K562 (cell line): Measurements from ENCODE around the gene TCF23. TPM values are rescaled to one million over a fixed set of nuclear protein-coding genes. Genes with fewer than 3 reads are reported as not detected.

Experiments
- BCLAF1 ChIP-seq, 2 experiments: fragments of 450-650 bp in 1 of 2; IDR thresholded peaks; 2 replicates each; pipeline ENCODE4 v1.6.1; 2011 to 2017; ENCODE audit warnings: low read depth in 2 of 2, antibody characterized with exemption in 1 of 2, borderline replicate concordance in 1 of 2, low read length in 1 of 2, mild to moderate bottlenecking in 1 of 2, mixed read lengths in 1 of 2; ENCODE audit not compliant: control insufficient read depth in 1 of 2
- BCOR ChIP-seq: fragments of 450-650 bp; IDR thresholded peaks from 2 replicates; pipeline ENCODE4 v1.6.1; 2016
- CBFB ChIP-seq: sonication (generic); formaldehyde crosslinking; IDR thresholded peaks from 2 replicates; pipeline ENCODE4 v1.4.0; 2020; ENCODE audit warnings: mild to moderate bottlenecking, missing genetic modification reagents
- CTBP1 ChIP-seq: fragments of 450-650 bp; IDR thresholded peaks from 2 replicates; pipeline ENCODE4 v1.6.1; 2016; ENCODE audit warnings: borderline replicate concordance
- ELF2 ChIP-seq: fragments of 250-450 bp; sonication (Bioruptor Pico); IDR thresholded peaks from 2 replicates; pipeline ENCODE4 v1.5.0; 2021; ENCODE audit warnings: mild to moderate bottlenecking
- GTF2B ChIP-seq: IDR thresholded peaks from 2 replicates; pipeline ENCODE4 v1.6.1; 2011; ENCODE audit not compliant: insufficient read length; ENCODE audit errors: extremely low read depth
- HDGF ChIP-seq: fragments of 450-650 bp; IDR thresholded peaks from 2 replicates; pipeline ENCODE4 v1.6.1; 2016
- JUNB ChIP-seq: fragments of 450-650 bp; formaldehyde crosslinking; conservative IDR thresholded peaks from 2 replicates; pipeline ENCODE4 v1.4.0; 2020; ENCODE audit warnings: mild to moderate bottlenecking
- NCOA6 ChIP-seq: fragments of 450-650 bp; IDR thresholded peaks from 2 replicates; pipeline ENCODE4 v1.6.1; 2017; ENCODE audit warnings: mild to moderate bottlenecking
- NR1H2 ChIP-seq: sonication (generic); formaldehyde crosslinking; IDR thresholded peaks from 2 replicates; pipeline ENCODE4 v1.4.0; 2020; ENCODE audit warnings: mild to moderate bottlenecking, missing genetic modification reagents
- POLR2AphosphoS2 ChIP-seq: IDR thresholded peaks from 2 replicates; pipeline ENCODE4 v1.6.1; 2012; ENCODE audit warnings: low read length, improper control_type of control experiment
- RREB1 ChIP-seq: fragments of 250-450 bp; sonication (Bioruptor Pico); IDR thresholded peaks from 2 replicates; pipeline ENCODE4 v1.4.0; 2020
- SIN3A ChIP-seq, 2 experiments: fragments of 150-350 bp in 1 of 2; IDR thresholded peaks; 2 replicates each; pipeline ENCODE4 v1.6.1; 2011 to 2016; ENCODE audit warnings: borderline replicate concordance in 2 of 2, low read depth in 2 of 2, low read length in 2 of 2, mild to moderate bottlenecking in 2 of 2, moderate library complexity in 2 of 2; ENCODE audit not compliant: control insufficient read depth in 1 of 2
- SIRT6 ChIP-seq: IDR thresholded peaks from one replicate; pipeline ENCODE4 v1.6.1; 2012; ENCODE audit warnings: low read depth, mild to moderate bottlenecking, control low read depth, inconsistent platforms, low read length, moderate library complexity
- SMARCC2 ChIP-seq: fragments of 450-650 bp; IDR thresholded peaks from 2 replicates; pipeline ENCODE4 v1.6.1; 2017; ENCODE audit warnings: antibody characterized with exemption, moderate library complexity, mild to moderate bottlenecking, low read depth
- TCF7L2 ChIP-seq: fragments of 150-350 bp; IDR thresholded peaks from 2 replicates; pipeline ENCODE4 v1.6.1; 2016; ENCODE audit warnings: low read depth, mild to moderate bottlenecking, low read length, moderate library complexity
- ZBTB8A ChIP-seq: fragments of 450-650 bp; IDR thresholded peaks from 2 replicates; pipeline ENCODE4 v1.6.1; 2018; ENCODE audit warnings: mild to moderate bottlenecking, moderate library complexity; ENCODE audit not compliant: partially characterized antibody
- ZNF274 ChIP-seq: IDR thresholded peaks from 2 replicates; pipeline ENCODE4 v1.6.1; 2011; ENCODE audit warnings: low read depth, mild to moderate bottlenecking, low read length, moderate library complexity, borderline replicate concordance
- polyA plus RNA-seq, 8 experiments: library from polyadenylated mRNA; depleted of rRNA in 4 of 8; stranded (reverse) in 5 of 8; unstranded in 3 of 8; fragments of >200 nt; fragmentation: Nextera tagmentation in 2 of 8; fragmentation: Illumina TruSeq in 1 of 8; extraction: Ambion mirVana in 2 of 8; extraction: Trizol in 1 of 8; gene quantifications; 2 replicates each; pipeline versions ENCODE4 v1.2.1 to v1.2.3, GENCODE V29; 2011 to 2014; ENCODE audit warnings: inconsistent platforms in 1 of 8, missing spikeins in 1 of 8
- total RNA-seq, 7 experiments: library from RNA; depleted of rRNA in 6 of 7; stranded (reverse); fragments of >200 nt in 6 of 7; fragmentation: Illumina TruSeq in 2 of 7; extraction: Trizol in 2 of 7; gene quantifications; 2 replicates each; pipeline versions ENCODE4 v1.2.1 to v1.2.3, GENCODE V29; 2011 to 2021; ENCODE audit warnings: low replicate concordance in 1 of 7

The TCF23 gene
- total and polyA plus RNA-seq, 9 of the 15 experiments (the other 6 are each of a cell fraction or from before 2014, with no cell fraction given), result 0.07 TPM; not detected in 8

GRCh38 chr2:27133905-27134780 is 14.7 kb upstream of the TCF23 start, which contains the start of gene PREB (continued):
- TF ChIP-seq JUNB (CRISPR knock-in tag) (0 out of 2 replicates have a peak, but pooled peaks have one; percentile 10), BCOR (no peak), ZNF274 (no peak), TCF7L2 (no peak), SIRT6 (no peak), GTF2B (no peak), POLR2AphosphoS2 (no peak; the same call in 1 of the 2 replicates), SMARCC2 (no peak), NCOA6 (no peak), ZBTB8A (no peak), HDGF (no peak), BCLAF1 (IDR thresholded peaks at IDR 0.05; ENCODE audit: borderline replicate concordance in 1 of 2, control insufficient read depth in 1 of 2, low read depth in 2 of 2, low read length in 1 of 2) (no peak), CTBP1 (peak; percentile 45; the same call in 1 of the 2 replicates), NR1H2 (CRISPR knock-in tag) (peak; percentile 29; the same call in 1 of the 2 replicates), SIN3A (IDR thresholded peaks at IDR 0.05; ENCODE audit: borderline replicate concordance in 2 of 2, control insufficient read depth in 1 of 2, low read depth in 2 of 2, low read length in 2 of 2) (peak; percentile 39 to 61; a peak in 2 of 4 replicates), ELF2 (CRISPR knock-in tag) (peak; percentile 47; the same call in 1 of the 2 replicates), CBFB (no peak), RREB1 (CRISPR knock-in tag) (peak; percentile 14; the same call in 1 of the 2 replicates)
